Measurements from ENCODE around the gene C17orf58.
A peak's percentile ranks its signal among the peaks of the same experiment; 100 is the strongest.
"Not testable (repeated sequence)": the region's sequence is repeated elsewhere in the genome, so short reads cannot be mapped to it uniquely, and the experiment has no call there.

The C17orf58 gene

DNA sequence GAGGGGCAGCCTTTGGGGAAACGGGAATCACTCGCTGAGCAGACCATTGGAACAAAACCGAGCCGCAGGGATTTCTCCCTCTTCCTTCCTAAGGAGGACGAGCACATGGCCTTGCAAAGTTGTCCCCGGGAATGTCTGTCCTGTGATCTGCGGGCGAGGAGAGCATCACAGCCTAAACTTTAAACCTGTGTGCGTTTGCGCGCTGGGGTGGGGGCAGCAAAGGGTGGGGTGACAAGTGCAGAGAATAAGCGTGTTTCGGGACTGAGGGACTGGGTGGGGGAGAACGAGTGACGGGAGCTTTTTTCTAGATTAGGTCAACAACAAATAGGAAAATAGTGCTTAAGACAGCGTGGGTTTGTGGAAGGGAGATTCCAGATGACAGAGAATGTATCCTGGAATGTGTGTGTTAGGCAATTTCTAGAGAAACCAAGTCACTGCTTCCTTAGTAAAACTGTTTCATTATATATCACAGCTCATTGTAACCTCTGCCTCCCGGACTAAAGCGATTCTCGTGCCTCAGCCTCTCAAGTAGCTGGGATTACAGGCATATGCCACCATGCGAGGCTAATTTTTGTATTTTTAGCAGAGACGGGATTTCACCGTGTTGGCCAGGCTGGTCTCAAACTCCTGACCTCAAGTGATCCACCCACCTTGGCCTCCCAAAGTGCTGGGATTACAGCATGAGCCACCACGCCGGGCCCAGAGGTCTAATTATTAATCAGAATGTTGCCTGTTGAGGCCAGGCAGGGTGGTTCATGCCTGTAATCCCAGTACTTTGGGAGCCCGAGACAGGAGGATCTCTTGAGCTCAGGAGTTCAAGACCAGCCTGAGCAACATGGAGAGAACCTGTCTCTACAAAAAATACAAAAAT is at the start of gene C17orf58:
Gene C17orf58, minus strand, starts transcription at position 169 of the 871 bp plus-strand sequence. CDS start 271 bp downstream, outside the sequence.
- not testable (repeated sequence) for DNase-seq (ENCODE audit: low read depth)

DNA sequence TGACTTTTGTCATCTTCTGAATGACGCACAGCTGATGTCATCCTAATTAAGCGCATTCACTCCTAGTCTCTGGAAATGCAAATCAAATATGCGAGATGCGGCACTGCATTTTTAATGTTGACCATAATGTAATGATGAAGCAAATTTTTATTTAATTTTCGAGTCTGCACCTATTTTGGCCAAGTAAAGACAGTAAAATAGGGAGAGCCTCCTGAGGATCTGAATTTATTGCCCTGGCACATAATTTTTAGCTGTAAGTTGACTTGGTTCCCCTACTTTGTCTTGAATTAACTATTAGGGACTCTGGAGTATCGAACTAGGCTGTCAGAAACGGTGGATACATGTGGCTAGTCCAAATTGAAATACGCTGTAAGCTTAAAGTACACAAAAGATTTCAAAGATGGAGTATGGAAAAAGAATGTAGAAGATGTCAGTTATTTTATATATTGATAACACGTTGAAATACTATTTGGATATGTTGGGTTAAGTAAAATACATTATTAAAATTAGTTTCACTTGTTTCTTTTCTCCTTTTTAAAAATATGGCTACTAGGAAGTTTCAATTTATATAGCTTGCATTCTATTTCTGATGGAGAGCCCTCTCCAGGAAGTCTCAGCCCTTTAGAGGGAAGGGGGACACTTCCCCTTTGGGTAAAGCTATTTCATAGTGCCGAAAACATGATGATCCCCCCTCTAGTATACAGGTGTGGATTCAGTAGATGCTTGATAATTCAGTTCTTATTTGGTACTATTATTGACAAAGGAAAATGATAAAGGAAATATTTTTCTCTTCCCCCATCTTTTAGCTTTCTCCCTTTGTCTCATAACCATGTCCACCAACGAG is 40.3 kb upstream of the C17orf58 start:
- no peak for DNase-seq (ENCODE audit: low read depth)

DNA sequence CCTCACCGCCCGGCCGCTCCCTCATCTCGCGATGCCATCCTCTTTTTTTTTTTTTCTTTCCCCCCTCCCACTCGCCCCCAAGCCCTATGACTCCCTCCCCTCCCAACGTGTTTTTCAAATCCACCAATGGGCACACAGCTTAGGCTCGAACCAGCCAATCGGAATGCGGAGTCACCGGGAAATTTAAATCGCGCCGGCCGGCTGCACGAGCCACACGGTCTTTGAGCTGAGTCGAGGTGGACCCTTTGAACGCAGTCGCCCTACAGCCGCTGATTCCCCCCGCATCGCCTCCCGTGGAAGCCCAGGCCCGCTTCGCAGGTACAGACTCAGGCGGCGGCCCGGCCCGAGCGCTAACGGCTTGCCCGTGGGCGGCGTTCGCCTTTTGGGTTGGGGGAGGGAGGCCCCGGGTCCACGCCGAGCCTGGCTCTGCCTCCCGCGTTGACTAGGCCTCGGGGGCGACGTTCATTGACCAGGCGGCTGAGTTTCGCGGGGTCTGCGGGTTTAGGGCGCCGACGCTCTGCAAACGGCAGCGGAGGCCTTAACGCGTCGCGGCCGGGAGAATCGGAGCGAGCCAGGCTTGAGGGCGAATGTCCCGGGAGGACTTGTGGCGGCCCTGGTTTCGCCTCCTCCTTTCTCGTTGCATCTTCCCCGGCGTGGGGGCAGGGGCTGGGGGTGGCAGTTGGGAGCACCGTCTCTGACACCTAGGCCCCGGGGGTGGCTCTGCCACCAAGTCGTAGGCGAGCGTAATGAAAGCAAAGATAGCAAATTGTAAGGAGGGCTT is 39.4 kb upstream of the C17orf58 start, which contains the start of gene KPNA2:
Gene KPNA2, plus strand, starts transcription at position 213 of the 781 bp plus-strand sequence. CDS start 1,398 bp downstream, outside the sequence.
- DNase-seq (ENCODE audit: low read depth), result peak; percentile 84

DNA sequence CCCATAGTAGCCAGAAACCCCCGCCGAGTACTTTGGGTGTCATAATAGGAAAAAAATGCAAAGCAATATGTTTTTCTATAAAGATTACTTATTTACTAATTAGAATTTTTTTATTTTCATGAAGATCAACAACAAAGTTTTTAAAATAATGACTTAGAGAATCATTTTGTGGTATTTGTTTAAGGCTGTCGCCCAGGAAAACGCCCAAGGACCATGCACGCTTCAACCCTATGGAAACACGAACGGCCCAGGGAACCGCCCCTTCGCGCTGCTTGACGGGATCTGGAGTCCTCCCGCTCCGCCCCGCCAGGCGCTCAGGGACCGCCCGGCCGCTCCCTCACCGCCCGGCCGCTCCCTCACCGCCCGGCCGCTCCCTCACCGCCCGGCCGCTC is 38.9 kb upstream of the C17orf58 start:
- DNase-seq (ENCODE audit: low read depth), result peak; percentile 86

DNA sequence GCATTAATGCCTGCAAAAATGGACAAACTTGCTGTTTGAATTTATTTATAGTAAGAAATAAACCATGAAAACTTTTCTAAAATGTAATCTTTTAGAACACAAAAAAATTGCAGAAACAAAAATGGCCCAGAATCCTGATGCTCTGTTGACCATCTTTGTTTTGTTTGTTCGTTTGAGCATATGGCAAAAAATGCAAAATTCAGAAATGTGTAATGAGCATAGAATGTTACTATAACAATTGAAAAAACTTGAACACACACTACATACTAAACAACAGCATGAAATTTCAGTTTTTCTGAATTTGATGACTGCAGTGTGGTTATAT is 38.1 kb upstream of the C17orf58 start:
- DNase-seq (ENCODE audit: low read depth), result no peak

DNA sequence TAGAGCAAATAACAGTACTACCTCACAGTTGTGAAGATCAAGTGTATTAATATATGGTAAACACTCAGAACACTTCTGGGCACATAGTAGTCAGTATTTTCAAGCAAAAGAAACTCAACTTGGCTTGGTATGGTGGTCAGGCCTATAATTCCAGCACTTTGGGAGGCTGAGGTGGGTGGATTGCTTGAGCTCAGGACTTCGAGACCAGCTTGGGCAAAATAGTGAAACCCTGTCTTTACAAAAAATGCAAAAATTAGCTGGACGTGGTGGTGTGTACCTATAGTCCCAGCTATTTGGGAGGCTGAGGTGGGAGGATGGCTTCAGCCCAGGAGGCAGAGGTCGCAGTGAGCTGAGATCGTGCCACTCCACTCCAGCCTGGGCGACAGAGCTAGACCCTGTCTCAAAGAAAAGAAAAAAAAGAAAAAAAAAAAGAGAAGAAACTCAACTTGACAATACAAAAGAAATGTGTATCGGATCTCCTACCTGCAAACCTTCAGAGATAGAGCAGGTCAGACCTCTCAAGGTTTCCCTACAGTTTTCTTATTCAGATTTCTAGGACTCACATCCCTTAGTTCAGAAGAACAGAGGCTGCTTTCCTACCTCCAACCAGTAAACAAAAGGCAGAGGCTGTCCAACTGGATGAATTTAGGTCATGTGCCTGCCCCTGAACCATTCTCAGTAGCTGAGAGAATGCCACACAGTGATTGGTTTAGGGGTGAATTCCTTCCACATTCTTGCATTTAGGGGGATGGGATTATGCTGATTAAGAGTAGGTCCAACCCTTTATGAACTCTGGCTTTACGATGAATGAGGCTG is 37.6 kb upstream of the C17orf58 start:
- DNase-seq (ENCODE audit: low read depth), result no peak

DNA sequence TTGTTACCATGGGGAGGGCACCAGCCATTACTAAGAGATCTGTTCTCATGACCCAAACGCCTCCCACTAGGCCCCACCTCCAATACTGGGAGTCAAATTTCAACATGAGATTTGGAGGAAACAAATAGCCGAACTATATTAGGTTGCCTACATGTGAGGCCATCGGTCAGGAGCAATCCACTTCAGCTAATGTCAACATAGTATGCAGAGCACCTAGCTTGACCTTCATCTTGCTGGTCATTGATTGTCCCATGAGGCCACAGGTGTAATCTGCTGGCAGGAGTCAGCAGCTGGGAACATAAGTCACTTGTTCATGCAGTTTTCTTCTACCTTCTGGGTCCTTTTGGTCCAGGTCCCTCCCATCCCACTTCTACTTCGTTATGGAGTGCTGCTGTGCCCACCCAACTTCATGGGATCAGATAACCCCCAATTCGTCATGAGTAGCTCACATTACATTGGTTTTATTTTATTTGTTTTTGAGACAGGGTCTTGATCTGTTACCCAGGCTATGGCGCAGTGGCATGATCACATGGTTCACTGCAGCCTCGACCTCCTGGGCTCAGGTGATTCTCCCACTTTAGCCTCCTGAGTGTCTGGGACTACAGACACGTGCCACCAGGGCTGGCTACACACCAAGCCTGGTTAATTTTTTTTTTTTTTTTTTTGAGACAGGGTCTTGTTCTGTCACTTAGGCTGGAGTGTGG is 33.4 kb upstream of the C17orf58 start:
- DNase-seq (ENCODE audit: low read depth), result no peak

DNA sequence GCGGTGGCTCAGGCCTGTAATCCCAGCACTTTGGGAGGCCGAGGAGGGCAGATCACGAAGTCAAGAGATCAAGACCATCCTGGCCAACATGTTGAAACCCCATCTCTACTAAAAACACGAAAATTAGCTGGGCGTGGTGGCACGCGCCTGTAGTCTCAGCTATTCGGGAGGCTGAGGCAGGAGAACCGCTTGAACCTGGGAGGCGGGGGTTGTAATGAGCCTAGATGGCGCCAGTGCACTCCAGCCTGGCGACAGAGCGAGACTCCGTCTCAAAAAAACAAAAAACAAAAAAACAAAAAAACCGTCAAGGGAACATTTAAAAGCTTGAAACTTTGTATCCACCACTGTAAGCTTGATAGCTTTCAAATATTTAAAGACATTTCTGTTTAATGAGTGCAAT is 26.3 kb upstream of the C17orf58 start:
- DNase-seq (ENCODE audit: low read depth), result not testable (repeated sequence)

DNA sequence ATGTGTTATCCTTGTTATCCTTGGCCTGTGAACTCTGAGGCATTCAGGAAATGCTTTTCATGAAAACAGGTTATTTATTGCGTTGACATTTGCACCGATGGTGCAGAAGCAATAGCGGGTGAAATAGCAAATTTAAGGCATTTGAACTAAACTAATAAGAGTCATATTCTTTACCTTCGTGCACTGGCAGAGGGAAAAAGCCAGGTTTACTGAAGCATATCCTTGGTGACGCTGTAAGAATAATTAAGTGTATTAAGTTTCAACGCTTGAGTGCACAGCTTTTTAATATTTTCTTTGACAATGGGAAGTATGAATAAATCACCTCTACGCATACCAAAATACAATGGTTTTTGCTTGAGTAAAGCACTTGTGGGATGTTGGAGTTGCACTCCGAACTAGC is 25.7 kb upstream of the C17orf58 start:
- no peak for DNase-seq (ENCODE audit: low read depth)

DNA sequence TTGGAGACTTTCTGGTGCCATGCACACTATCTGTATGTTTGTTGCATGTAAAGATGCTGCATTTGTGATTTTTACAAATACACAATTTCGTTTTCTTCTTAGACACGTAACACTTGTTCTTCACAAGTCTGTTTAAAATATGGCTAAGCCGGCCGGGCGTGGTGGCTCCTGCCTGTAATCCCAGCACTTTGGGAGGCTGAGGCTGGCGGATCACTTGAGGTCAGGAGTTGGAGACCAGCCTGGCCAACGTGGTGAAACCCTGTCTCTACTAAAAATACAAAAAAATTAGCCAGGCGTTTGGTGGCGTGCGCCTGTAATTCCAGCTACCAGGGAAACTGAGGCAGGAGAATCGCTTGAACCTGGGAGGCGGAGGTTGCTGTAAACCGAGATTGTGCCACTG is 24.5 kb upstream of the C17orf58 start:
- not testable (repeated sequence) for DNase-seq (ENCODE audit: low read depth)

DNA sequence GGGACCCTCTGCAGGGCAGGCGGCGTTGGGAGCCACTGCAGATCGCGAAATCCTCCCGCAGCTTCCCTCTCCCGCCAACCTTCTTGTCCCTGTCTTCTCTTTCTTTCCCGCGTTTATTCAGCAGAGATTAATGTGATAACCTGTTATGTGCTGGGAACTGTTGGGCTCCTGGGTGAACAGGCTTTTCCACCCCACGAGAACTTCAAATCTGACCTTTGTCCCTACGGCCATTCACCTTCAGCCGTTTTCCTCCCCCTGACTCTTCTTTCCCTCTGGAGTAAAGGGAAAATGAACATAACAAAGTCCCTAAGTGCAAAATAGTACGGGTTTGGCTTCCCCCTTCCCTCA is 24.1 kb upstream of the C17orf58 start:
- DNase-seq (ENCODE audit: low read depth), result no peak

DNA sequence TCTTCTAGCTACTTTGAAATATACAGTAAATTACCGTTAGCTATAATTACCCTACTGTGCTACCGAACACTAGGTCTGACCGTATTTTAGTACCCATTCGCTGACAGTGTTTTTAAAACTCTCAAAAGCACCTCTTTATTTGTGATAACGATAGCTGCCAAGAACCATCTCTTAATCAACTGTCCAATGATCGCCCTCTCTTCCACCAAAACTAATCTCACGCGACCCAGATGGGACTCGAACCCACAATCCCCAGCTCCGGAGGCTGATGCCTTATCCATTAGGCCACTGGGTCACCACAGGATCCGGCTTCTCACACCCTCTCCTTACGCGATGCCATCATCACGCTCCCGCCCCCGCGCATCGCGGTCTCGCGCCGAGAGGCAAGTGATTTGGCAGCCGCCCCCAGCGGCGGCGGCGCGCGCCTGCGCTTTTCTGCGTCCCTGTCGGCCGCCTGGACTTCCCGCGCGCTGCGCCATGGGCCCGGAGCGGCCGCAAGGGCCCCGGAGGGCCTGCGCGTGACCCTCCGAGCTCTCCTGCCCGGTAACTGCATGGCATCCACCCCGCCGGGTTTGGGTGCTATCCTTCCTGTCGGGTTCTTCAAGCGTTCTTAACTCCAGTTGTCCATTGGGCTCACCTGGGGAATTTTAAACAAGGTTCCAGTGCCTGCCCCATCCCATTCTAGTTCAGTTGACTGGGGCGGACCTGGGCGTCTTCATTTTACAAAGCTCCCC is 23.6 kb upstream of the C17orf58 start:
- DNase-seq (ENCODE audit: low read depth), result peak; percentile 98

DNA sequence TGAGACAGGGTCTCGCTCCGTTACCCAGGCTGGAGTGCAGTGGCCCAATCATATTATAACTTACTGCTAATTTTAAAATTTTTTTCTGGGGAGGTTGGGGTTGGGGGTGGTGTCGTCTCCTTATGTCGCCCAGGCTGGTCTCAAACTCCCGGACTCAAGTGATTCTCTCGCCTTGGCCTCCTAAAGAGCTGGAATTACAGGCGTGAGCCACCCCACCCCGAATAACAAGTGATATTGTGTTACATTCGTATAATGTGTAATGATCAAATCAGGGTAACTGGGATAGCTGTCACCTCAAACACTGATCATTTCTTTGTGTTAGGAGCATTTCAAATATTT is 23.0 kb upstream of the C17orf58 start:
- DNase-seq (ENCODE audit: low read depth), result no peak

DNA sequence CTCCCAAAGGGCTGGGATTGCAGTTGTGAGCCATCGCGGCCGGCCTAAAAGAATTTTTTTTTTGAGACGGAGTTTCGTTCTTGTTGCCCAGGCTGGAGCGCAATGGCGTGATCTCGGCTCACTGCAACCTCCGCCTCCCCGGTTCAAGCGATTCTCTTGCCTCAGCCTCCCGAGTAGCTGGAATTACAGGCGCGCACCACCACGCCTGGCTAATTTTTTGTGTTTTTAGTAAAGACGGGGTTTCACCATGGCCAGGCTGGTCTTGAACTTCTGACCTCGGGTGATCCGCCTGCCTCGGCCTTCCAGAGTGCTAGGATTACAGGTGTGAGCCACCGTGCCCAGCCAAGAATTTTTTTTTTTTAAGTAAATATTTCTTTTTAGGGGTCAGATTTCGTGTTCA is 22.2 kb upstream of the C17orf58 start:
- not testable (repeated sequence) for DNase-seq (ENCODE audit: low read depth)

DNA sequence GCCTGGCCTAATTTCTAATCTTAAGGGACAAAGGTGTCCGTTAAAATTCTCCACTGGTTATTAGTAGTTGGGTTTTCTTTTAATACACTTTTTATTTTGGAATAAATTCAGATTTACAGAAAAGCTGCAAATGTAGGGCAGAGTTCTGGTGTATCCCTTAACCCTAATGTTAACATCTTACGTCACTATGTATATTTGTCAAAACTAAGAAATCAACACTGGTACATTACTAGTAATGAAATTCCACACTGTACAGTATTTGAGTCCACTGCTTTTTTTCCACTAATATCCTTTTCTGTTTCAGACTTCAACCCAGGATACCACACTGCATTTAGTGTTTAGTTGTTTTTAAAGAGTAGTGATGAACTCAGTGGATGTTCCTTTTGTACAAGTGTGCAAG is 20.6 kb upstream of the C17orf58 start:
- no peak for DNase-seq (ENCODE audit: low read depth)

DNA sequence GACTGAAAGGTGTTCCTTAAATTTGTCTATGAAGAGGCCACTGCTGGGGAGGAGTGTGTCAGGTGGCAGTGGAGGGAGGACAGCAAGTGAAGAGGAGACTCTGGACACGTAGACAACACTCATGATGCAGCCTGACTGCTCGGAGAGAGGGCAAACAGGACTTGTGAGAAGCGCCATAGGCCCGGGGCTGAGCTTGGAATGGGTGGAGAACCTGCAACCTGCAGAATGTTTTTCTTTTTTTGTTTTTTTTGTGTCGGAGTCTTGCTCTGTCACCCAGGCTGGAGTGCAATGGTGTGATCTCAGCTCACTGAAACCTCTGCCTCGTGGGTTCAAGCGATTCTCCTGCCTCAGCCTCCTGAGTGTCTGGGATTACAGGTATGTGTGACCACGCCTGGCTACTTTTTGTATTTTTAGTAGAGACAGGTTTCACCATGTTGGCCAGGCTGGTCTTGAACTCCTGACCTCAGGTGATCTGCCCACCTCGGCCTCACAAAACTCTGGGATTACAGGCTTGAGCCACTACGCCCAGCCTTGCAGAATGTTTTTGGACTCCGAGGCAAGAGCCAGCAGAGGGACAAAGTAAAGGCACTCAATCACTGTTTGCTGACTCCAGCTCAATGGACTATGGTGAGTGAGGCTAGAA is 18.9 kb upstream of the C17orf58 start:
- DNase-seq (ENCODE audit: low read depth), result no peak

DNA sequence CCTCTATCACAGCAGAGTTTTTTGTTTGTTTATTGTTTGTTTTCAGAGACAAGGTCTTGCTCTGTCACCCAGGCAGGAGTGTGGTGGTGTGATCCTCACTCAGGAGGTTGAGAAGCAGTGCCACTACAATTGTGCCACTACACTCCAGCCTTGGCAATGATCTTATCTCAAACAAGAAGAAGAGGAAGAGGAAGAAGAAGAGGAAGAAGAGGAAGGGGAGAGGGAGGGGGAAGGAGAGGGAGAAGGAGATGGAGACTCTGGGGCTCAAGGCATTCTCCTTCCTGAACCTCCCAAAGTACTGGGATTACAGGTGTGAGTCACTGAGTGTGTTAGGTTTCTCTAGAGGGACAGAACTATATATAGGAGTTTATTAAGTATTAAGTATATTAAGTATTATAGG is 17.1 kb upstream of the C17orf58 start:
- DNase-seq (ENCODE audit: low read depth), result no peak

DNA sequence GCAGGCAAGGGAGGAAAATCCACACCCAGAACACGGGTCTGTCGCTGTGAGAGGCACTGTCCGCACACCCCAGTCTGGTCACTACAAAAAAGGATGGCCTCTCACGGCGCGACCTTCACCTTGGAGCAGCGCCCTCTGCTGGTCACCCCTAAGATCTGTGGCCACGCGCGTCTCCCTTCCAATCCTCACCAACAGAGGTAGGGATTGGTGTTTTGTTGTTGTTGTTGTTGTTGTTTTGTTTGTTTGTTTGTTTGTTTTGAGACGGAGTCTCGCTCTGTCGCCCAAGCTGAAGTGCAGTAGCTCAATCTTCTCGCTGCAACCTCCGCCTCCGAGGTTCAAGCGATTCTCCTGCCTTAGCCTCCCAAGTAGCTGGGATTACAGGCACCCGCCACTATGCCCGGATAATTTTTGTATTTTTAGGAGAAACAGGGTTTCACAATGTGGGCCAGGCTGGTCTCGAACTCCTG is 15.0 kb upstream of the C17orf58 start:
- DNase-seq (ENCODE audit: low read depth), result peak; percentile 44

DNA sequence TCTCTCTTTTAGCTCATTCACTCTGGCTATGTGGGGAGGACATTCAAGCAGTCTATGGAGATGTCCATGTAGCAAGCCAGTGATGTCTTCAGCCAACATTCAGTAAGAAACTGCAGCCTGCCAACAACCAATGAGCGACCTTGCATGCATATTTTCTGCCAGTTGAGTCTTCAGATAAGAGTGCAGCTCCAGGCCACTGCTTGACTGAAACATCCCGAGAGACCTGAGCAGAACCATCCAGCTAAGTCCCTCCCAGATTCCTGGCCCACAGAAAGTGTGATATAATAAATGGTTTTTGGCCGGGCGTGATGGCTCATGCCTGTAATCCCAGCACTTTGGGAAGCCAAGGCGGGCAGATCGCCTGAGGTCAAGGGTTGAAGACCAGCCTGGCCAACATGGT is 10.5 kb upstream of the C17orf58 start:
- no peak for DNase-seq (ENCODE audit: low read depth)

DNA sequence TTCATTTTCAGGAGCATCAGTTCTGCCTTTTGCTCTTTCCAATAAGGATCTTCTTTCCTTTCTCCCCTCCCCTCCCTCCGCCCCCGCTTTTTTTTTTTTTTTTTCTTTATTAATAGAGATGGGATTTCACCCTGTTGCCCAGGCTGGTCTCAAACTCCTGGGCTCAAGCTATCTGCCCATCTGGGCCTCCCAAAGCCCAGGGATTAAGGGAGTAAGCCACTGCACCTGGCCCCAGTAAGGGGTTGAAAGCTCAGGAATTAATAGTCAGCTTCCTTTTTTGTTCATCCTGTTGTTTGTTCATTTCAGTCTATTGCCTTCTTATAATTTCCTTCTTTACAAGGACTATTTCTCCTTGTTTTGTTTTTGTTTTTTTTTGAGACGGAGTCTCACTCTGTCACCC is 7.9 kb upstream of the C17orf58 start:
- DNase-seq (ENCODE audit: low read depth), result no peak
